ENCODE results near the gene MTUS2. TPM values are rescaled to one million over a fixed set of nuclear protein-coding genes. Genes with fewer than 3 reads are reported as not detected.

Gene MTUS2
- total RNA-seq, 4 donors from 2014 or later: 0.20 to 1.6 (median 0.25) TPM; not detected in 1

DNA sequence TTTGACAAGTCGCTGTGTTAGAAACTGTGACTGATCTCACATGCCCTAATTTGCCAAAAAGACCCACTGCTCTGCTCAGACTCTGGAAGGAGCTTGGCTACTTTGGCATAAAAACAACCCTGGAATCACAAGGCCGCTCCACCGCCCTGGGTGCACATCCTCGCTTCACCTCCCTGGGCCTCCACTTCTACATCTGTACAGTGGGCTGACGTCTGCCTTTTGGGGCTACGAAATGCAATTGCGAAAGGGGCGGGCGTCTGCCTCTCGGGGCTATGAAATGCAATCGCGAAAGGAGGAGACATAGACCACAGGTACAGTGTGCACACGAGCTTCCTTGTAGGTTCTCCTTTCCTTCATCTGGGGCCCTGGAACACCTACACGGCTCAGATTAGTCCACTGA lies 701.2 kb downstream of the MTUS2 start:
- in situ Hi-C loops (cut with MboI; ENCODE audit: low sequenced_read_pairs in 4 of 4): no loop called here
- Histone ChIP-seq H3K4me1 (no peaks in the 10 kb centered on the region), H3K36me3 (no peaks in the 10 kb centered on the region), H3K27ac (no peak overlapping the region), H3K4me3 (no peak overlapping the region), H3K9me3 (no peaks in the 10 kb centered on the region), H3K27me3 (no peaks in the 10 kb centered on the region)
- ATAC-seq (no peak), DNase-seq (no peak)
- TF ChIP-seq POLR2A (IDR thresholded peaks at IDR 0.05): no peak
- TF ChIP-seq, protein P1, sequence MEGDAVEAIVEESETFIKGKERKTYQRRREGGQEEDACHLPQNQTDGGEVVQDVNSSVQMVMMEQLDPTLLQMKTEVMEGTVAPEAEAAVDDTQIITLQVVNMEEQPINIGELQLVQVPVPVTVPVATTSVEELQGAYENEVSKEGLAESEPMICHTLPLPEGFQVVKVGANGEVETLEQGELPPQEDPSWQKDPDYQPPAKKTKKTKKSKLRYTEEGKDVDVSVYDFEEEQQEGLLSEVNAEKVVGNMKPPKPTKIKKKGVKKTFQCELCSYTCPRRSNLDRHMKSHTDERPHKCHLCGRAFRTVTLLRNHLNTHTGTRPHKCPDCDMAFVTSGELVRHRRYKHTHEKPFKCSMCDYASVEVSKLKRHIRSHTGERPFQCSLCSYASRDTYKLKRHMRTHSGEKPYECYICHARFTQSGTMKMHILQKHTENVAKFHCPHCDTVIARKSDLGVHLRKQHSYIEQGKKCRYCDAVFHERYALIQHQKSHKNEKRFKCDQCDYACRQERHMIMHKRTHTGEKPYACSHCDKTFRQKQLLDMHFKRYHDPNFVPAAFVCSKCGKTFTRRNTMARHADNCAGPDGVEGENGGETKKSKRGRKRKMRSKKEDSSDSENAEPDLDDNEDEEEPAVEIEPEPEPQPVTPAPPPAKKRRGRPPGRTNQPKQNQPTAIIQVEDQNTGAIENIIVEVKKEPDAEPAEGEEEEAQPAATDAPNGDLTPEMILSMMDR (IDR thresholded peaks at IDR 0.05 in 4 of 5, conservative IDR thresholded peaks at IDR 0.05 in 1 of 5): no peak
- intact Hi-C loops (cut with DNase I; ENCODE audit: low total_unique reads): no loop called here

DNA sequence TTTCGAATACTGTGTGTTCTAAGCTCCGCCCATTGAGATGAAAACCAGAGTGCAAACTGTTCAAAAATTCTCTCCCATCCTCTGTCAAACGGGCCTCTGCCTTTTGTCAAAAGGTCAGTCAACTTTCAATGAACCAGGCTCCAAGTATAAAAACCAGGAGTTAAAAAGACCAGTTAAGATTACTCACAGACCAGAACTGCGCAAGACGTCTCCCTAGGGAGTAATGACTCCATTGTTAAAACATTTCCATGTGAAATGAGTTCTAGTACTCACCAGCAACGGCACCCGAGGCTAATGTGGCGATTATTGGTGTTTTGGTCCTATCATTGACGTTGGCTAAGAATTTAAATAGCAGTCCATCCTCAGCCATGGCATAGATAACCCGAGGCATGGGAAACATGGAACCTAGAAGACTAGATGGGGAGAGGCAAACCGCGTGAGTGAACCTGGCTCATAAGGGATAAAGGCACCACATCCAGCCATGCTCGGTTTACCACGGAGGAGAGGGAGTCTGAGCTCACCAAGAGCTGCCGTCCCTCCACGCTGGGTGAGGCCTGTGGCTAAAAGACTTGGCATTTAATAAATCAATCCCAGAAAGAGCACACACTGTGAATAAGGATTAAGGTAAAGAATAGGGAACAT lies 702.0 kb downstream of the MTUS2 start:
- peak overlapping the region in 3 of 4 donors; percentile 24 to 46 (median 42) for H3K27ac ChIP-seq
- ATAC-seq (peak; percentile 79 to 83), DNase-seq (peak; percentile 18 to 45)
- in situ Hi-C loops (cut with MboI; ENCODE audit: low sequenced_read_pairs in 4 of 4): no loop called here
- H3K4me1 ChIP-seq: no peaks in the 10 kb centered on the region
- no peaks in the 10 kb centered on the region for H3K27me3 ChIP-seq
- TF ChIP-seq POLR2A (IDR thresholded peaks at IDR 0.05): no peak
- TF ChIP-seq, protein P1 (IDR thresholded peaks at IDR 0.05 in 4 of 5, conservative IDR thresholded peaks at IDR 0.05 in 1 of 5): no peak
- intact Hi-C loops (cut with DNase I; ENCODE audit: low total_unique reads): no loop called here
- H3K36me3 ChIP-seq: no peaks in the 10 kb centered on the region
- H3K9me3 ChIP-seq: no peaks in the 10 kb centered on the region
- H3K4me3 ChIP-seq: no peak overlapping the region

DNA sequence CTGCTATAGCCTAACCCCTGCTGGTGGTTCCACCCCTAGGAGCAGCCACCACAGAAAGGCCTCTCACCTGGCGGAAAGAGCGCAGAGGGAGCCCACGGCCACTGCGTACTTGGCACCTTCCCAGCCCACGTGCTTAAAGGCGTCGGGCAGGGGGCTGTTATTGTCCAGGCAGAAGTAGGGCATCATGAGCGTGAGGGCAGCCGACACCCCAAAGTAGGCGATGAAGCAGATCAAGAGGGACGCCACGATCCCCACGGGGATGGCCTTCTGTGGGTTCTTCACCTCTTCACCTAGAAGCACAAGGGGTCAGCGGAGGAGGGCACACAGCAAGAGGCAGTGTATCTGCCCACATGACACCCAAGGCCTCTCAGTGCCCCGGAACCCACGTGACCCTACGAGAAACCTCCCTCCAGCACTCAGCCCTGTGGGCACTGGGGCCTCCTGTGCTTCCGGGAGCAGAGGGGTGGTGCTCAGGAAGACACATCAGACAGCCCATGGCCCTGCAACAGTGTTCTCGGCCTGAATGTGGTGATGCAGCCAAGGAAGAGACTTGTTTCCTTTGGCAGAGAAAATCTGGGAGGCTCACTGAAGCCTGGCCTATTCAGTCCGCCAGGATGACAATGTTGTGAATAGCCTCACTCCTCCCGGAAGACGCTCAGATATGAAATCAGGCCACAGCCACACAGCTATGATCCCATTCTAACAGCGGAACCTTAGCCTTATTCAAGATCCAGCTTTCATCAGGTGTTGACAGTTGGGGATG lies 703.2 kb downstream of the MTUS2 start:
- in situ Hi-C loops (cut with MboI; ENCODE audit: low sequenced_read_pairs in 4 of 4): no loop called here
- peak overlapping the region in 2 of 4 donors; percentile 18 to 46 for H3K27ac ChIP-seq
- H3K27me3 ChIP-seq: no peaks in the 10 kb centered on the region
- no peak for TF ChIP-seq POLR2A (IDR thresholded peaks at IDR 0.05)
- H3K4me3 ChIP-seq: no peak overlapping the region
- intact Hi-C loops (cut with DNase I; ENCODE audit: low total_unique reads): no loop called here
- no peaks in the 10 kb centered on the region for H3K36me3 ChIP-seq
- DNase-seq (peak in 1 of 2 donors; percentile 55), ATAC-seq (peak in 1 of 2 donors; percentile 79)
- no peaks in the 10 kb centered on the region for H3K9me3 ChIP-seq
- H3K4me1 ChIP-seq: no peaks in the 10 kb centered on the region

DNA sequence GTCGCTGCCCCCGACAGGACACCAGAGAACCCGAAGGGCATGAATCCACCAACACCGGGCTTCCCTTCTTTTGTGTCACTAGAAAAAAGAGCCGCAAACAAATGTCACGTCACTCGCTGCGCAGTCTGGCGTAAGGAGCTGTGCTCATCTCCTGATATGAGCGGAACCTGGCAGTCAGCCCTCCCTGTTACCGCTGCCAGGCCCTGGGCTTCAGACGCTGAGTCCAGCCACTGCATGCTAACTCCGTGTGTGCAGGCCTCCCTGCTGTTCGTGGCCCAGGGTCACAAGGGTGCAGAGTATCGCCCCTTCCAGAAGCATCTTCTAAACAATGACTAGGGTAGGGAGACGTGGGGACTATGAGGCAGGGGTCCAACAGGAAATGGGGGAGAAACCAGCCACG lies 704.0 kb downstream of the MTUS2 start:
- no peaks in the 10 kb centered on the region for H3K9me3 ChIP-seq
- no peaks in the 10 kb centered on the region for H3K4me1 ChIP-seq
- no peak overlapping the region for H3K4me3 ChIP-seq
- in situ Hi-C loops (cut with MboI; ENCODE audit: low sequenced_read_pairs in 4 of 4) (no loop called here), intact Hi-C loops (cut with DNase I; ENCODE audit: low total_unique reads) (no loop called here)
- H3K27me3 ChIP-seq: no peaks in the 10 kb centered on the region
- no peak for ATAC-seq
- DNase-seq: no peak
- TF ChIP-seq, protein P1 (IDR thresholded peaks at IDR 0.05 in 4 of 5, conservative IDR thresholded peaks at IDR 0.05 in 1 of 5): no peak
- TF ChIP-seq POLR2A (IDR thresholded peaks at IDR 0.05): no peak
- H3K27ac ChIP-seq: no peak overlapping the region
- H3K36me3 ChIP-seq: no peaks in the 10 kb centered on the region

DNA sequence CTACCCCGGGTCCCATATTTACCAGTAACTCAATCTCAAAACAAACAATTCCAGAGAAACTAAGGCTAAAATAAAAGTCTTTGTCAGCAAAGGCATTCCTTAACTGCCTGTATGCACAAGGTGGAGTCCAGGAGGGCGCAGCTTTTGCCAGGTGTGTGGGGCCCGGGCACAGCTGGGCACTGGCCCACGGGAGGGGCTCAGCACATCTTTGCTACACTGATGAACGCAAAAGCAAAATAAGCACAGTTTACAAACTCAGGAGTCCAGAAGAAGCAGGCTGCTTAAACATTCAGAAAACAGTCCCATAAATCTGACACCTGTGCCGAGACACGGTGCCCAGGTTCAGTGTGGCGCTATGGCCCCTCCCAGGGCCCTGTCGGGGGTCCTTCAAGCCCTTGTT lies 704.5 kb downstream of the MTUS2 start:
- no peak overlapping the region for H3K27ac ChIP-seq
- ATAC-seq (no peak), DNase-seq (no peak)
- in situ Hi-C loops (cut with MboI; ENCODE audit: low sequenced_read_pairs in 4 of 4) (no loop called here), intact Hi-C loops (cut with DNase I; ENCODE audit: low total_unique reads) (no loop called here)
- H3K9me3 ChIP-seq: no peaks in the 10 kb centered on the region
- H3K4me3 ChIP-seq: no peak overlapping the region
- H3K4me1 ChIP-seq: no peaks in the 10 kb centered on the region
- no peak for TF ChIP-seq POLR2A (IDR thresholded peaks at IDR 0.05)
- TF ChIP-seq, protein P1 (IDR thresholded peaks at IDR 0.05 in 4 of 5, conservative IDR thresholded peaks at IDR 0.05 in 1 of 5): no peak
- no peaks in the 10 kb centered on the region for H3K36me3 ChIP-seq
- H3K27me3 ChIP-seq: no peaks in the 10 kb centered on the region

Data from gastrocnemius medialis (tissue), 4 donors.